ENCODE results near the gene TTLL5.

Gene TTLL5

GRCh38 chr14:75960231-75960630 lies 299.2 kb downstream of the TTLL5 start:
- DNase-seq = no peak
- H3K9me3 ChIP-seq = no peaks in the 10 kb centered on the region
- H3K4me1 ChIP-seq = peaks cover 14% of the 10 kb centered on the region
- peaks cover 4% of the 10 kb centered on the region for H3K36me3 ChIP-seq
- no peaks in the 10 kb centered on the region for H3K27me3 ChIP-seq
- TF ChIP-seq CTCF (IDR thresholded peaks at IDR 0.05; ENCODE audit: low read depth, low read length) = no peak
- no peak overlapping the region for H3K4me3 ChIP-seq (ENCODE audit: low read depth, low read length)

GRCh38 chr14:75961662-75962061 lies 300.6 kb downstream of the TTLL5 start:
- no peak for TF ChIP-seq CTCF (IDR thresholded peaks at IDR 0.05; ENCODE audit: low read depth, low read length)
- H3K9me3 ChIP-seq = no peaks in the 10 kb centered on the region
- peaks cover 4% of the 10 kb centered on the region for H3K36me3 ChIP-seq
- H3K4me1 ChIP-seq = peaks cover 14% of the 10 kb centered on the region
- H3K27me3 ChIP-seq = no peaks in the 10 kb centered on the region
- no peak overlapping the region for H3K4me3 ChIP-seq (ENCODE audit: low read depth, low read length)
- DNase-seq = peak; percentile 51

GRCh38 chr14:75967866-75968265 lies 306.8 kb downstream of the TTLL5 start:
- H3K4me1 ChIP-seq = peaks cover 4% of the 10 kb centered on the region
- peaks cover 4% of the 10 kb centered on the region for H3K36me3 ChIP-seq
- no peak for DNase-seq
- H3K27me3 ChIP-seq = no peaks in the 10 kb centered on the region
- no peaks in the 10 kb centered on the region for H3K9me3 ChIP-seq
- no peak overlapping the region for H3K4me3 ChIP-seq (ENCODE audit: low read depth, low read length)
- no peak for TF ChIP-seq CTCF (IDR thresholded peaks at IDR 0.05; ENCODE audit: low read depth, low read length)

GRCh38 chr14:75968456-75968855 lies 307.4 kb downstream of the TTLL5 start:
- no peaks in the 10 kb centered on the region for H3K9me3 ChIP-seq
- H3K27me3 ChIP-seq = no peaks in the 10 kb centered on the region
- H3K36me3 ChIP-seq = peaks cover 4% of the 10 kb centered on the region
- peaks cover 5% of the 10 kb centered on the region for H3K4me1 ChIP-seq
- DNase-seq = no peak
- TF ChIP-seq CTCF (IDR thresholded peaks at IDR 0.05; ENCODE audit: low read depth, low read length) = no peak
- H3K4me3 ChIP-seq (ENCODE audit: low read depth, low read length) = no peak overlapping the region

- no peak for TF ChIP-seq CTCF (IDR thresholded peaks at IDR 0.05; ENCODE audit: low read depth, low read length)
- H3K9me3 ChIP-seq = no peaks in the 10 kb centered on the region
- peaks cover 4% of the 10 kb centered on the region for H3K36me3 ChIP-seq
- DNase-seq = no peak
- no peak overlapping the region for H3K4me3 ChIP-seq (ENCODE audit: low read depth, low read length)
- H3K27me3 ChIP-seq = no peaks in the 10 kb centered on the region
- H3K4me1 ChIP-seq = peaks cover 5% of the 10 kb centered on the region
Measured at GRCh38 chr14:75969126-75969525, 308.1 kb downstream of the TTLL5 start.

GRCh38 chr14:75969891-75970290 lies 308.8 kb downstream of the TTLL5 start:
- H3K9me3 ChIP-seq = no peaks in the 10 kb centered on the region
- no peaks in the 10 kb centered on the region for H3K27me3 ChIP-seq
- peaks cover 4% of the 10 kb centered on the region for H3K36me3 ChIP-seq
- TF ChIP-seq CTCF (IDR thresholded peaks at IDR 0.05; ENCODE audit: low read depth, low read length) = no peak
- no peak for DNase-seq
- peaks cover 5% of the 10 kb centered on the region for H3K4me1 ChIP-seq
- H3K4me3 ChIP-seq (ENCODE audit: low read depth, low read length) = no peak overlapping the region

Measured in BE2C (cell line).